ENCODE results near the gene BSN. TPM values are rescaled to one million over a fixed set of nuclear protein-coding genes. Genes with fewer than 3 reads are reported as not detected.

The BSN gene
- total RNA-seq, 1 donor from 2014 or later = 4.0 TPM

GRCh38 chr3:49610666-49611280 is 56.5 kb downstream of the BSN start:
- no peak for TF ChIP-seq CTCF (conservative IDR thresholded peaks at IDR 0.05)
- H3K27ac Mint-ChIP-seq = no peak overlapping the region

GRCh38 chr3:49611291-49611690 is 57.0 kb downstream of the BSN start:
- H3K9me3 Mint-ChIP-seq = no peaks in the 10 kb centered on the region
- peak; percentile 31 for DNase-seq (ENCODE audit: extremely low spot score, unreplicated experiment)
- H3K27me3 Mint-ChIP-seq = no peaks in the 10 kb centered on the region
- no peaks in the 10 kb centered on the region for H3K36me3 Mint-ChIP-seq
- H3K4me1 Mint-ChIP-seq (ENCODE audit: unreplicated experiment) = peaks cover 18% of the 10 kb centered on the region
- no peak for TF ChIP-seq CTCF (conservative IDR thresholded peaks at IDR 0.05)
- no peak overlapping the region for H3K4me3 Mint-ChIP-seq
- no peak overlapping the region for H3K27ac Mint-ChIP-seq

More at GRCh38 chr3:49610666-49611280, 56.5 kb downstream of the BSN start:
- DNase-seq (ENCODE audit: extremely low spot score, unreplicated experiment) = peak; percentile 10
- no peaks in the 10 kb centered on the region for H3K36me3 Mint-ChIP-seq
- H3K4me1 Mint-ChIP-seq (ENCODE audit: unreplicated experiment) = peaks cover 15% of the 10 kb centered on the region
- no peaks in the 10 kb centered on the region for H3K27me3 Mint-ChIP-seq
- no peaks in the 10 kb centered on the region for H3K9me3 Mint-ChIP-seq
- H3K4me3 Mint-ChIP-seq = no peak overlapping the region

- H3K4me1 Mint-ChIP-seq (ENCODE audit: unreplicated experiment) = peaks cover 22% of the 10 kb centered on the region
- H3K36me3 Mint-ChIP-seq = no peaks in the 10 kb centered on the region
- no peak overlapping the region for H3K4me3 Mint-ChIP-seq
- no peaks in the 10 kb centered on the region for H3K27me3 Mint-ChIP-seq
- no peak overlapping the region for H3K27ac Mint-ChIP-seq
- no peak for TF ChIP-seq CTCF (conservative IDR thresholded peaks at IDR 0.05)
- peak; percentile 13 for DNase-seq (ENCODE audit: extremely low spot score, unreplicated experiment)
- H3K9me3 Mint-ChIP-seq = no peaks in the 10 kb centered on the region
Measured at GRCh38 chr3:49611719-49612118, 57.4 kb downstream of the BSN start.

- no peak for TF ChIP-seq CTCF (conservative IDR thresholded peaks at IDR 0.05)
- no peaks in the 10 kb centered on the region for H3K27me3 Mint-ChIP-seq
- no peak overlapping the region for H3K4me3 Mint-ChIP-seq
- no peak overlapping the region for H3K27ac Mint-ChIP-seq
- peaks cover 17% of the 10 kb centered on the region for H3K4me1 Mint-ChIP-seq (ENCODE audit: unreplicated experiment)
- H3K36me3 Mint-ChIP-seq = no peaks in the 10 kb centered on the region
- no peaks in the 10 kb centered on the region for H3K9me3 Mint-ChIP-seq
- DNase-seq (ENCODE audit: extremely low spot score, unreplicated experiment) = no peak
Measured at GRCh38 chr3:49614936-49615335, 60.7 kb downstream of the BSN start.

GRCh38 chr3:49616061-49616460 is 61.8 kb downstream of the BSN start:
- H3K4me3 Mint-ChIP-seq = no peak overlapping the region
- H3K4me1 Mint-ChIP-seq (ENCODE audit: unreplicated experiment) = peaks cover 17% of the 10 kb centered on the region
- DNase-seq (ENCODE audit: extremely low spot score, unreplicated experiment) = no peak
- TF ChIP-seq CTCF (conservative IDR thresholded peaks at IDR 0.05) = no peak
- H3K36me3 Mint-ChIP-seq = no peaks in the 10 kb centered on the region
- H3K27ac Mint-ChIP-seq = no peak overlapping the region
- no peaks in the 10 kb centered on the region for H3K27me3 Mint-ChIP-seq
- no peaks in the 10 kb centered on the region for H3K9me3 Mint-ChIP-seq

All from type B pancreatic cell (in vitro differentiated cells).